Body of pancreas (tissue), 4 donors: Measurements from ENCODE around the gene KRT6A. TPM values are rescaled to one million over a fixed set of nuclear protein-coding genes. Genes with fewer than 3 reads are reported as not detected.

Source experiments
- ATAC-seq: fragments of 150-250 bp; one replicate; pipeline ENCODE4 v1.9.1; 2016
- DNase-seq, 4 donors: peaks; one replicate each; pipeline ENCODE4 v3.0.0-alpha.2; 2019
- H3K27ac ChIP-seq, 4 donors: fragments of 200-600 bp; sonication (generic); 1 replicate in 3 of 4; 2 replicates in 1 of 4; pipeline versions ENCODE4 v1.5.1 to v1.6.1; 2016 to 2019; ENCODE audit warnings: mild to moderate bottlenecking in 1 of 4, mixed read lengths in 1 of 4, moderate library complexity in 1 of 4
- H3K27me3 ChIP-seq, 2 donors: fragments of 200-600 bp; sonication (generic); one replicate each; pipeline ENCODE4 v1.6.0; 2016; ENCODE audit warnings: mild to moderate bottlenecking in 1 of 2
- H3K36me3 ChIP-seq, 2 donors: fragments of 200-600 bp; sonication (generic); replicated peaks in 1 of 2; 2 replicates each; pipeline ENCODE4 v1.5.1; 2016; ENCODE audit warnings: low read depth in 2 of 2; ENCODE audit not compliant: insufficient read depth in 1 of 2
- H3K4me1 ChIP-seq: fragments of 200-600 bp; sonication (generic); one replicate; pipeline ENCODE4 v1.6.0; 2016
- H3K4me3 ChIP-seq, 2 donors: fragments of 200-600 bp; sonication (generic); 1 replicate in 1 of 2; 2 replicates in 1 of 2; pipeline ENCODE4 v1.5.1; 2016 to 2019
- H3K9me3 ChIP-seq, 3 donors: fragments of 200-600 bp; sonication (generic); 1 replicate in 2 of 3; 2 replicates in 1 of 3; pipeline ENCODE4 v1.5.1; 2016
- POLR2A ChIP-seq, 3 donors: fragments of 450-650 bp; IDR thresholded peaks; one replicate each; pipeline ENCODE4 v1.6.1; 2016; ENCODE audit warnings: antibody characterized with exemption in 3 of 3, mild to moderate bottlenecking in 2 of 3
- WGBS, 2 donors: methylation state at CpG; one replicate each; pipeline ENCODE4 v1.1.5; 2017; 5-methylcytosine and 5-hydroxymethylcytosine counted together
- intact Hi-C: fragments of 100-400 bp; cut with DNase I; formaldehyde crosslinking; loops from one replicate; pipeline ENCODE4 v1.15.1; 2023
- total RNA-seq, 2 donors: library from RNA; depleted of rRNA; stranded (reverse); fragments of >200 nt; gene quantifications; one replicate each; pipeline ENCODE4 v1.1.0, GENCODE V29; 2016
- TF ChIP-seq, protein P1 (sequence below), 7 experiments: fragments of 450-650 bp in 4 of 7; fragments of 200-600 bp in 3 of 7; sonication (generic) in 3 of 7; IDR thresholded peaks; one replicate each; pipeline ENCODE4 v1.5.1; 2016 to 2019; ENCODE audit warnings: antibody characterized with exemption in 7 of 7

KRT6A gene
- total RNA-seq, 2 donors from 2014 or later = not detected

DNA sequence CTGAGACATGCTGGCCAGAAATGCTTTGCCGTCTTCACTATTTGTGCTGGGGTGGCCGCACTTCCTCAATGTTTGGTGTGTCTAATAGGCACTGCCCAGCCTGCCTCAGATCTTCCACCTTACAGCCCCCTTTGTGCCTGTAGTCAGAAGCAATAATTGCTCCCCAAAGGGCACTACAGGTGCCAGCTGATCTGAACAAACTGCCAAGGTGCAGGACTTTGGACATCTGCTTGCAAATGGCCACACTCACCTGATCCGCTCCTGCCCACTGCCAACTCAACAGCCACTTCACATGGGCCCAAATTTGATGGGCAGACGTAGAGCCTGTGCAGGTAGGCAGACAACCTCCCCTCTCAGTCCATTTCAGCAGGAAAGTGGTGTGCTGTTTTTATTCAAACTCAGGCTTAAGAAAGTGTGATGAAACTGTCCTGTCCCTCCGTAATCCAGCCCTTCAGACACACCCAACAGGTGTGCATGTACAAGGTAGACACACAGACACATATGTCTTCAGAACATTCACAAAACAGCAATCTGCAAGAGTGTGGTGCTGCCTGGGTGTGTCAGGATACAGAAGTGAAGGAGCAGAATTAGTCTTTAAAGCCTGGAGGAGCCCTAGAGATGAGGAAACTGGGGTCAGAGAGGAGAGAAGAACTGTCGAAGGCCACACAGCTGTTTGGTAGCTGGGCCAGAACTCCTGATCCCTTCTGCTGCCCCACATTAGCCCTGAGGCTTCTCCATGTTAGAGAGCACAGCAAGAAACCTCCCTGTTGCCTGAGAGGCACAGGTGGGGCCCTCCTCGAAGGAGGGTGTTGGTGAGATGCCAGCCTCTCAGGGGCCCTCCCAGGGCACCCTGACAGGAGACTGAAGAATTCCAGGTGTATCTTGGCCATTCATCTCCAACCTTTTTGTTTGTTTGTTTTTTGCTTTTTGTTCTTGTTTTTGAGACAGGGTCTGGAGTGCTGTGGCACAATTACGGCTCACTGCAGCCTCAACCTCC, 54.5 kb downstream of the KRT6A start:
- intact Hi-C loops = no loop called here
- no peak for ATAC-seq

DNA sequence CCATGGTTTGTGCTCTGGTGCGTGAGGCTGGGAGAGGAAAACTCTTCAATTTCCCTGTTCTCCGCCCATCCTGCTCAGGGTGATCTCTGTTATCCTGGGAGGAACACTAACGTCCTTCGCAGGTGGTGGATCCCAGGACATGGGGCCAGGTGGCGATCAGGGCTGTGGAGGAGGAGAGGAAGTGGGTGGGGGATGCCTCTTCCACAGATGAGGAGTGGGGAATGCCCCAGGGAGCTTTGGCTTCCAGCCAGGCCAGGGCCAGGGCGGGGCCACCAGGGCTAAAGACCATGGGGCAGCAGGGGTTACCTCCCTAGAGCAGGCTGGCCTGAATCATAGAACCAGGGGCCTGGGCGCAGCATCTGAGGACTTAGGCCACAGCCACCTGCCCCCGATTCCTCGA, 55.5 kb downstream of the KRT6A start:
- intact Hi-C loops = no loop called here
- 62 to 66% methylated on average over 5 to 9 of the region's 9 CpGs for WGBS, 2 donors
- ATAC-seq = no peak
- peaks cover 9% of the 10 kb centered on the region for H3K4me1 ChIP-seq
- TF ChIP-seq, protein P1, sequence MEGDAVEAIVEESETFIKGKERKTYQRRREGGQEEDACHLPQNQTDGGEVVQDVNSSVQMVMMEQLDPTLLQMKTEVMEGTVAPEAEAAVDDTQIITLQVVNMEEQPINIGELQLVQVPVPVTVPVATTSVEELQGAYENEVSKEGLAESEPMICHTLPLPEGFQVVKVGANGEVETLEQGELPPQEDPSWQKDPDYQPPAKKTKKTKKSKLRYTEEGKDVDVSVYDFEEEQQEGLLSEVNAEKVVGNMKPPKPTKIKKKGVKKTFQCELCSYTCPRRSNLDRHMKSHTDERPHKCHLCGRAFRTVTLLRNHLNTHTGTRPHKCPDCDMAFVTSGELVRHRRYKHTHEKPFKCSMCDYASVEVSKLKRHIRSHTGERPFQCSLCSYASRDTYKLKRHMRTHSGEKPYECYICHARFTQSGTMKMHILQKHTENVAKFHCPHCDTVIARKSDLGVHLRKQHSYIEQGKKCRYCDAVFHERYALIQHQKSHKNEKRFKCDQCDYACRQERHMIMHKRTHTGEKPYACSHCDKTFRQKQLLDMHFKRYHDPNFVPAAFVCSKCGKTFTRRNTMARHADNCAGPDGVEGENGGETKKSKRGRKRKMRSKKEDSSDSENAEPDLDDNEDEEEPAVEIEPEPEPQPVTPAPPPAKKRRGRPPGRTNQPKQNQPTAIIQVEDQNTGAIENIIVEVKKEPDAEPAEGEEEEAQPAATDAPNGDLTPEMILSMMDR (IDR thresholded peaks at IDR 0.05) = no peak
- no peak for TF ChIP-seq POLR2A (IDR thresholded peaks at IDR 0.05)
- no peak overlapping the region for H3K4me3 ChIP-seq
- H3K36me3 ChIP-seq = no peaks in the 10 kb centered on the region
- no peaks in the 10 kb centered on the region for H3K9me3 ChIP-seq
- H3K27me3 ChIP-seq = no peaks in the 10 kb centered on the region
- no peak for DNase-seq
- no peak overlapping the region for H3K27ac ChIP-seq

More for the DNA sequence above, 54.5 kb downstream of the KRT6A start:
- H3K4me1 ChIP-seq = peaks cover 9% of the 10 kb centered on the region
- no peak overlapping the region for H3K4me3 ChIP-seq
- no peaks in the 10 kb centered on the region for H3K36me3 ChIP-seq
- no peaks in the 10 kb centered on the region for H3K27me3 ChIP-seq
- H3K27ac ChIP-seq = no peak overlapping the region
- 80 to 81% methylated on average over 7 to 8 of the region's 8 CpGs for WGBS, 2 donors
- TF ChIP-seq POLR2A (IDR thresholded peaks at IDR 0.05) = no peak
- TF ChIP-seq, protein P1 (IDR thresholded peaks at IDR 0.05) = no peak
- H3K9me3 ChIP-seq = no peaks in the 10 kb centered on the region
- DNase-seq = no peak

Other genes starting within 250 kb of the KRT6A start
- 1 to 10 TPM; 1.8 to 8.6 TPM for gene KRT86, start 218.6 kb downstream of the KRT6A start, total RNA-seq
- not detected for gene KRT81, start 201.7 kb downstream of the KRT6A start, total RNA-seq
- gene KRT83, start 171.9 kb downstream of the KRT6A start, total RNA-seq = not detected
- gene KRT85, start 125.8 kb downstream of the KRT6A start, total RNA-seq = not detected
- not detected for gene KRT84, start 107.6 kb downstream of the KRT6A start, total RNA-seq
- gene KRT82, start 86.9 kb downstream of the KRT6A start, total RNA-seq = not detected
- gene KRT75, start 58.9 kb downstream of the KRT6A start, total RNA-seq = not detected
- not detected for gene KRT6B, start 41.1 kb downstream of the KRT6A start, total RNA-seq
- not detected for gene KRT6C, start 19.5 kb downstream of the KRT6A start, total RNA-seq
- gene KRT5, start 27.1 kb upstream of the KRT6A start, total RNA-seq = 1 to 10 TPM in 1 of 2 donors, under 1 TPM in 1; 0.52 to 2.0 TPM
- gene KRT71, start 59.9 kb upstream of the KRT6A start, total RNA-seq = not detected
- gene KRT74, start 80.6 kb upstream of the KRT6A start, total RNA-seq = not detected
- gene KRT72, start 108.2 kb upstream of the KRT6A start, total RNA-seq = not detected
- gene KRT73, start 125.3 kb upstream of the KRT6A start, total RNA-seq = 1 to 10 TPM in 1 of 2 donors, not detected in 1; 1.3 TPM
- not detected for gene KRT2, start 159.0 kb upstream of the KRT6A start, total RNA-seq
- gene KRT1, start 187.2 kb upstream of the KRT6A start, total RNA-seq = not detected
- not detected for gene KRT77, start 210.3 kb upstream of the KRT6A start, total RNA-seq